EH (cell line): ENCODE measurements around the gene SEPTIN12.

Experiments
- DNase-seq: peaks from one replicate; pipeline ENCODE4 v3.0.0-alpha.2; 2015; ENCODE audit warnings: low read depth

The SEPTIN12 gene, protein sequence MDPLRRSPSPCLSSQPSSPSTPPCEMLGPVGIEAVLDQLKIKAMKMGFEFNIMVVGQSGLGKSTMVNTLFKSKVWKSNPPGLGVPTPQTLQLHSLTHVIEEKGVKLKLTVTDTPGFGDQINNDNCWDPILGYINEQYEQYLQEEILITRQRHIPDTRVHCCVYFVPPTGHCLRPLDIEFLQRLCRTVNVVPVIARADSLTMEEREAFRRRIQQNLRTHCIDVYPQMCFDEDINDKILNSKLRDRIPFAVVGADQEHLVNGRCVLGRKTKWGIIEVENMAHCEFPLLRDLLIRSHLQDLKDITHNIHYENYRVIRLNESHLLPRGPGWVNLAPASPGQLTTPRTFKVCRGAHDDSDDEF

DNA sequence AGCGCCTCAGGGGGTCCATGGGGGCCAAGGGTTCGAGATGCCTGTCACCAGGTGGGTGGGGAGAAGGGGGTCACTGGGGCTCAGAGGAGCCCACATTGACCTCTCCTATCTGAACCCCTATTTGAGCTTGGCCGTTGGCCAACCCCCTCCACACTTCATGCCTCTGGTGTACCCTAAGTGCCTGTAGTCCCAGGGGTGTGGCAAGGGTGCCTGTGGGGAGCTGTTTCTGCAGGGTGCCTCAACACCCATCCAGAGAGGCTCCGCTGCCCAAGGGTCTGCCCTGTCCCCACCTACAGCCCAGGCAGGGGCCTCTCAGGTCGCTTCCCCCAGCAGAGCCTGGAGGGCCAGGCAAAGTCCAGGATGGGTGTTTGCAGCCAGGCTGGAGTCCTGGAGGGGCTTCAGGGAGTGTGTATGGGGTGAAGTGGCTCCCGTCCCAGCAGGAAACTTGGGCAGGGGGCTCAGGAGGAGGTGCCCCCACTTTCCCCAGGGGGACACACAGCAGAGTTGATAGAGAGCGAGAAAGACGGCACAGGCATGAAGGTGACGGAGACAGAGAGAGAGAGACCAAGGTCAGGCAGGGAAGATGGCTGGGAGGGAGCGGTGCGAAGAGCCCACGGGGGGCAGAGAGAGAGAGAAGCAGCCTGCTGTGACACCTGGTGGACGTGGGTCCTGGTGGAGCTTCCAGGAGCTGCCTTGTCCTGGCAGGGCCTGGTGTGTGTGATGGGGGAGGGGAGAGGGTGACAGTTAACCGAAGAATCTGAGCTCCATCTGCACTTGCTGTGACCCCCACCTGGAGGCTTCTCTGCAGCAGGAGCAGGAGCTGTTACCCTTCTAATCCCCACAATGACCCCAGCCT, at the start of gene SEPTIN12:
Gene SEPTIN12 (minus strand): TSS at position 719 of the 856 bp plus-strand sequence. CDS start 700 bp downstream, at position 19.
- DNase-seq: no peak

DNA sequence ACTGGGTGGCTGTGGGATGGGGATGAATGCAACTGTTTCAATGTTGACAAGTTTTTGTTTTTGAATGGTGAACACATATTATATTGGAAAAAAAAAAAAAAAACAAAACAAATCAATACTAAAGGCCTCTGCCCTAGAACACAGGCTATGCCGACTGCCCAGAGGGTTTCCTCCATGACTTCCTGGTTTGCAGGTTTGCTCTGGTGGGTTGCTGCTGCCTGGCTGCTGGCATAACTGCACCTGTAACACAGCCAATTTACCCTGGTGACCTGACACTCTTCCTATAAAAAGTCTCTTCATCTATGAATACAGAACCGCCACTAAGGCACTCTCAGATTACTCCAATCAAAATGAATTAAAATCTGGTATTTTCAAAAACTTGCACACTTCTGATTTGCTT, 48.6 kb upstream of the SEPTIN12 start:
- DNase-seq: no peak

DNA sequence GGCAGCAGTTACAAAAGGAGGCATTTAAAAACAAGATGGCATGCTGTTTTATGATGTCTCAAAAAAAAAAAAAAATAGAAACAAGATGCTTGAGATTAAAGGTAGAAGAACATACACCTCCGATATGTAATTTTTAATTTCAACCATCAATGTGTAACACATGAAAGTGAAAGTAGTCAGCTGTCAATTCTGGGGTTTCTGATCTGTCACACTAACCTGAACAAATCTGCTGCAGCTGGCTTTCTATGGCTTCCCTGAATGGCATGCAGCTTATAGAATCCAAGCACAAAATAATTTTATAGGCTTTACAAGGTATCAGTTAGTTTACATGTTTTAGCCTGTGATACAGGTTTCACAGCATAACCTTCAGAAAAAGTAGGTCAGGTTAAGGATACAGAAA, 45.4 kb upstream of the SEPTIN12 start:
- DNase-seq: no peak

DNA sequence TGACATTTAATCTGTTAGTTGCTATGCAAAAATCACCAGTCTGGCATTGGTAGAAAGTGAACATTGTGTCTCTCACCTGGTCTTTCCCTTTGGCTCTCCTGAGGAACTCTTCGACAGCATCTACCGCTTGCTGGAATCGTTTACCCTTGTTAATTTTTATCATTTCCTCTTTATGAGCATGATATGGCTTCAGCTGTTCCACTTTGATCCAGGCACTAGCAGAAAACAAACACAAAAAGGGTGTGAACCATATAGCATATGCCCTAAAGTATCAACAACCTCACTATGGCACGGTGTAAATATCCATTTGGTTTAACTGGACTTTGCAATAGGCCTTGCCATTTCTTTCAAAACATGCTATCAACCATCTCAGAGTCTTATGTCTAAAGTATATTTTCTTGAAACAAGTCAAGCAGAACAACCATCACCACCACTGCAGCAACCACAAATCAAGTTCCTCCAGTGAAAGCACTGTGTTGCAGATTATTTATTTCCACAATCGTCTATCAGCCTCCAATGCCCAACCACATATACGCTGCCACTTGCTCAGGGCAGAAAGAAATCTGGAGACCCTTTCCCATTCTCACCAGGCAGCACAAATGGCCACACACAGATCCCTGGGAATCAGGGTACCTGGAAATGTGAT, 44.7 kb upstream of the SEPTIN12 start:
- DNase-seq: no peak

DNA sequence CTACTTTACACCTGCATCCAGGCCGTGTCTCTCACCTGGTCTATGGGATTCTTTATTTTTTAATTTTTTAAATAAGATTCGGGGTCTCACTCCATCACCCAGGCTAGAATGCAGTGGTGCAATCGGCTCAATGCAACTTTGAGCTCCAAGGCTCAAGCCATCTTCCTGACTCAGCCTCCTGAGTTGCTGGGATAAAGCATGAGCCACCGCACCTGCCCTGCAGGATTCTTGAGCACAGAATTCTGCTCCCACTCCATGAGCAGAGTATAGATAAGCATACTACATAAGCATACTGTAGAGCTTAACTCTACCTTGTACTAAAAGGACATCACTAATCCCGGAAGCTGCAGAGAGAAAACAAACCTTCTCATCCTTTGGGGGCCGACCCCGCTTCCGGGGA, 43.5 kb upstream of the SEPTIN12 start:
- no peak for DNase-seq

DNA sequence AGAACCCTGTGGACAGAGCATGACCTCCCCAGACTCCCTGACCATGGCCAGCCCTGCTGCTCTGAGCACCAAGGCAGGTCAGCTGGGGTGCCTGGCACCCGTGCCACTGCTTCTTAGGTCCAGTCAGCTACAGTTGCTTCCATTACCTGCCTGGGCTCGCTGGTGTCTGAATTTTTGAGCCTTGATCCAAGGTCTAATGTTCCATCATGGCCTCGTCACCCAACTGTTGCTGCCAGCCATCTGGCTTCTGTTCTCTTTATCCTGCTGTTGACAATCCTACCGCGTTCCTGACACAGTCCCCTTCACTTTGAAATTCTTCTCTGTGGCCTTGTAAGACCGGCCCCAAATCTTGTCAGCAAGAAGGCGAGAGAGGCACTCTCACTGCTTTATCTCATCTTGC, 42.3 kb upstream of the SEPTIN12 start:
- DNase-seq: no peak

DNA sequence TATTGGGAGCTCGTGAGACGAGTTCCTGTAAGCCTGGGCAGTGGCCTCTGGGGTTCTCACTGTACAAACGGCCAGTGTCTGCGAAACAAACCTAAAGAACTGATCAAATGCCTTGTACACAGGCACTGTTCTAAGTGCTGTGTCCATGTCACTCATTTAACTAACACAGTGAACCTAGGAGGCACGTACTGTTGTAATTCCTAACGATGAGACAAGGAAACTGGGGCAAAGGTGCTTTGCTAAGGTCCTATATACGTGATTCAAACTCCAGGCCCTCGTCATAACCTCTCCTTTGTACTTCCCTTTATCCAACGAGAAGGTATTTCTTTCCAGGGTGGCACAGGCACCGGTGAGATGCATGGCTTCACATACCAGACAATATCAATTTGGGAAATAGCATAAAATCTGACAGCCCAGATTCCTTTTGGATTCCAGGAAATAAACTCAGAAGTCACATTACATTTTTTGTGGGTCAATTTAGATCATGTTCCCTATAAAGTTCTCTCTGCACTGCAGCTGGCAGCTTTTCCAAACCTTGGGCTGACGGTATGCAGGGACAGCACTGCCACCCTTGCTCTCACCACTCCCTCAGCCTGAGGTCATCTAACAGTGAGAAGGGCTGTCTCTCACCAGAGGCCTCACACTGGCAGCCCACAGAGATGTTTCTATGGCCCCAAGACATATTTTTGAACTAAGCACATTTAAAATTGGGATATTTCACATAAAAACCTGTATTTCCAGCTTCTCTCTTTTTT, 40.6 kb upstream of the SEPTIN12 start:
- DNase-seq: peak; percentile 46

DNA sequence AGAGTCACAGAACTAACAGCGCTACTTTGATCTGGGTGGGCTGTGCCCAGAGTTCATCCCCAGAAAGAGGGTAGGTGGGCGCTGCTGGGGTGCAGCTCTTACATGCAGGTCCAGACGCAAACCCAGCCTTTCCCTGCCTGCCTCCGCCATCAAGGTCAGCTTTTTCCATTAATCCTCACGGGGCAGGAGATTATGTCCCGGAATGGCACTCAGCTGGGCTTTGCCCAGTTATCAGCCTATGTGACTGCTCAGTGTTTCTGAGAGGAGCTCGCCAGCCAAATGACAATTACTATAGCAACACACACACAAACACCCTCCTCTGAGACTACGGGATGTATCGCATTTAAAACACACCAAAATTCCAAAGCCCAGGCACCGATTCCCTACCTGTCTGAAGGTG, 38.8 kb upstream of the SEPTIN12 start:
- no peak for DNase-seq

DNA sequence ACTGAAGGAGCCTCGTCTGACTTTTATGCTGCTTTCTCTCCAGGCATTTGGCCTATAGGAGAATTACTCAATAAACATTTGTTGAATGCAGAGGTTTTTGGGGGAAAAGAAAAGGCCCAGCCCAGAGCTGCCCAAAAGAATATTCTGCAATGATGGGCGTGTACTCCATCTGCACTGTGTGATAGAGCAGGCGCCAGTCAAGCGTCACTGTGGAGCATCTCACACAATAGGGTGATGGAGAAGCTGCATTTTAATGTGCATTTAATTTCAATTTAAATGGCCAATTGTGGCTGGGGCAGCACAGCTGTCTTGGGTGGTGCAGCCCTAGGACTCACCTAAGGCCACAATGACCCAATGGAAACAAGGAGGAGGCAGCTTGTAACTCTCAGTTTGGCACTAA, 38.4 kb upstream of the SEPTIN12 start:
- DNase-seq: no peak

DNA sequence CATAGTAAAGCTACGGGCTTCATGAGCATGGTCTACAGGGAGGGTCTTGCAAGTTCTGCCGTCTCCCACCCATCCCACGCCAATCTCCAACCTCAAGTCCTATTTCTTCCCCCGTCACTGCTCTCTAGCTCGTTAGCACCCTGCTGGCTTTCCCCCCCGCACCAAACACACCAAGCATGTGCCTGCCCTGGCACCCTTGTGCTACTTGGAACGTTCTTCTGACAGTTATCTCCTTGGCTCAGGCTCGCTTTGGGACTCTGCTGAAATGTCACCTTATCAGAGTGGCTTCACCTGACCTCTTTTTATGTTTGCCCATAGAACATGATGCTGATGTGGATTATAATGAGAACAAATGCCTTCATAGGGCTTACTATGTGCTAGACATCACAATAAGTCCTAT, 37.1 kb upstream of the SEPTIN12 start:
- DNase-seq: no peak

DNA sequence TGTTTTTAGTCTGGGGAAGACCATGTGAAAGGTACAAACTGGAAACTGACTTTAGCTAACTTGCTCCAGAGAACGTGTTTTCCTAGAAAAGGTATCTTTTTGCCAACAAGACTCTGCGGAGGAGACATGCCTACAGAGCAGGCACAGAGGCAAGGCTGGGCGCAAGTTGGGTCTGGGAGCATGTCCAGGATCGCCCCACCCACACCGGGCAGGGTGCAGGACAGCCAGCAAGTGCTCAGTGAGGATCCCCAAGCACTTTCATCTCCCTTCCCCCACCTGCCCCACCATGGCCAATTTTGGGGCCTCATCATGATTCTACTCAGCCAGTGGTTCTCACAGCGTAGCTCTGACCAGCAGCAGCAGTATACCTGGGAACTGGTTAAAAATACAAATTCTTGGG, 32.5 kb upstream of the SEPTIN12 start:
- DNase-seq: no peak

DNA sequence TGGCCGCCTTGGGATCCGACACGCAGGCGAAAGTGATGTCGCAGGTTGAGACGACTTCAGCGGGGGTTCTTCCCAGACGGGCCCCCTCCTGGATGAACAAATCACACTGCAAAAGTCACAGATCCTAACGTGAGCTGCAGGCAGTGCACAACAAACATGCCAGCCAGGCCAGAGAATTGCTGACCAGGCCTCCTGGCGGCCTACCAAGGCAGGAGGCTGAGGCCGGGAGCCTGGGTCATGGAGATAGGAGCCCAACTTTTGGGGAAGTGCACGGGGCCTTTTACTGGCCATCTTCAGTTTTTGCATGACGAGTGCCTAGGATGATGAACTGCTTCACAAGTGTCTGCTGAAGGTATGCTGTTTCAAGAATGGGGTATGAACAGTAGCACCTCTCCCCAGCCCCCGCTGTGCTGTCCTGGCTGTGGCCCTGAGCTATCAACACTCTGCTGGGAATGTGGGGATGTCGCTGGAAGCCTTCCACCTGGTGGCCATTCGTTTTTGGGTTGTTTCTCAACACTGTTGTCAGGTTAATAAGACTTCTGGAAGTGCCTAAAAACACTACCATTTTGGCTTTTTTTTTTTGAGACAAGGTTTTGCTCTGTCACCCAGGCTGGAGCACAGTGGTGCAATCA, 26.5 kb upstream of the SEPTIN12 start:
- no peak for DNase-seq

DNA sequence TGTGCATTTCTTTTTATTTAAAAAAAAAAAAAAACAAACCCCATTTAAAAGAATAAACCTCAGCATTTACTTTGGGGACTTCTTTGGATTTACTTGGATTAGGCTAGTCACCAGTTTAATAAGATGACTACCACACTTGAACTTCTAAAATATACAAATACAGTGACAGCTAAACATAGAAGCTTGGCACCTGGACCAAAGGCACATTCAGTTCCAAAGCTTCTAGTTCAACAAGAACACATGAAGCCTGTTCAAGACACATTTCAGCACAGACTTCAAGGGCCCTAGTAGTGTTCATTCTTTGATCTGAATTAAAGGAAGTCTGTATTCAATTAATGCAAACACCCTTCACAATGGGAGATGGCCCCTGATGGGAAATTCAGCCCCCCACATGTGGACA, 25.9 kb upstream of the SEPTIN12 start:
- no peak for DNase-seq

DNA sequence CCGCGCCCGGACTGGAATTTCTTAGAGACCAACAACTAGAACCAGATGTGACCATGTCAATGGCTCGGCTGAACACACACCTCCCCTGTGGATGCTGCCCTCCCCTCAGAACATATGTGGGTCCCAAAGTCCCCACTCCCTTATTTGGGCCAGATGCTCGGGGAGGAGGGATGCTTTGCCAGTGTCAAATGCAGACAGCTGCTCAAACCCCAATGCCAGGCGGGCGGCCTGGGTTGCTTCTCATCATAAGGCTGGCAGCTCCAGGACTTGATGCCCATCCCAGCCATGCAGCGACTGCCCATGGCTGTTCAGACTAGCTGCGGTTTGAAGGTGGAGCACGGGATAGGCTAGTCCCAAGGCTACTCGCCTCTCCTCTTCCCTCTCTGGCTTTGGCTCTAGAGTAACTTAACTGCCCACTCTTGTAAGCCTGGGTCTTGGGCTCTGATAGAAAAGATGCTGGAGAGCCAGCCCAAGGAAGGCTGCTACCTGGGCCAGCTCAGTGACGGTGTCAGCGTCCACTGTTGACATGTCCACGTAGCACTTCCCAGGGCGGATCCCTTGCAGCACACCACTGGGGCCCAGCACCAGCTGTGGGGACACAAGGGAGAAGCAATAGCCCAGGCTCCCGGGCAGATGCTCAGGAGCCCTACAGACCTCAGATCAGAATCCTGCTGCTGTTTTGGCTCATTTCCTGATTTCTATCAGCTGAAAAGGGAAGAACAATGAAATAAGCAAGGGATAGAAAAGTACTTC, 25.3 kb upstream of the SEPTIN12 start:
- no peak for DNase-seq

DNA sequence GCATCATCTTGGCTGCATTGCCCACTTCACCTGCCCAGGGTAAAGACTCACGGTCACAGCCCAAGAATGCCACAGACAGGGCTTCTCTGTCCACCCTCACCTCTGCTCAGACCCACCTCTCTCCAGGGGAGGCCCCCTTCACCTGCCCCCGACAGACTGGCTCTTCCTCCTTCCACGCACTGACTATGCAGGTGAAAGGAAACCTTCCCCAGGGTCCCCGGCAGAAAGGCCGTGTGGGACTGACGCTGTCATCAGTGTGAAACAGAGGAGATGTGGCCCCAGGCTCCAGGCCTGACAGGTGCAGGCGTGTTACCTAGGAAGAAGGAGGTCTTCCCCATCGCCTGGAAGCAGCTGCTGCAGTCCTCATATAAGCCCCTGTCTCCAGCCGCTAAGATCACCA, 23.6 kb upstream of the SEPTIN12 start:
- no peak for DNase-seq

DNA sequence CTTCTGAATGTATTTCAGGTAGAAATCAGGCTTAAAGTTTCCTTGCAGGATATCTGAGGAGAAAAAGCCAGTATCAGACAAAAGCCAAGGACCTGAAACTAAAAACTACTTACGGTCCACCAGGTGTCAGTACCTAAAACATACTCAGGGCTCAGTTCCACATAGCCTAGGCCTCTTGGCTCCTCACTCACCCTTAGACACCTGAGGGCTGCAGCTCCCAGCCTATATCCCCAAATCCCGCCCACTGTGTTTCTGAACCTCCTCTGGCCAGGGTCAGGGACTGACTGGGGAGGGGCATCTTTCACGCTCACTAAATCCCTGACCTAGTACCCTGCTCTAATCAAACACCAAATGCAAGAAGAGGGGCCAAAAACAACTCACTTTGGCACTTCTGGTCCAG, 23.1 kb upstream of the SEPTIN12 start:
- no peak for DNase-seq

DNA sequence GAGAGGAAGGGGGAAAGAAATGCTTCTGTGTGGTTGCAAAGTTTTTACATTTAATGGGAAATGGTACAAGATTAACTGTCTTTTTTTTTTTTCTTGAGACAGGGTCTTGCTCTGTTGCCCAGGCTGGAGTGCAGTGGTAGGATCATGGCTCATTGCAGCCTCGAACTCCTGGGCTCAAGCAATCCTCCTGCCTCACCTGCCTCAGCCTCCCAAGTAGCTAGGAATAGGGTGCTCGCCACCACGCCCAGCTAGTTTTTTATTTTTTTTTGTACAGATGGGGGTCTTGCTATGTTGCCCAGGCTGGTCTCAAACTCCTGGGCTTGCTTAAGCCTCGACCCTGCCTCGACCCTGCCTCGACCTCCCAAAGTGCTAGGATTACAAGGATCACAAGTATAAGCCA, 18.1 kb upstream of the SEPTIN12 start:
- DNase-seq: no peak

DNA sequence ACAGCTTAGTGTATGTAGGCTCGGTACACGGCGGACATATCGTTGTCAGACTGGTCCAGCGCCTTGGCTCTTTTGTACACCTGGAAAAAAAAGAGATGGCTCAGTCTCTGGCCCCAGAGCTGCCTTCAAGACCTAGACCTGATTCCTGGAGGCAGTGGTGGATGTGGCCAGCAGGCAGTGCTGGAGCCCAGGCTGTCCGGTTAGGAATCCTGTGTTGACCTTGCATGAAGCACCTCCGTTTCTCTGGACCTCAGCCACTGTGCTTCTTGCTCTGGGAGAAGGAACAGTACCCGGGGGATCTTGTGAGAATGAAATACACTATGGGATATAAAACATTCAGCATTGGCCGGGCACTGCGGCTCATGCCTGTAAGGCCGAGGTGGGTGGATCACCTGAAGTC, 17.1 kb upstream of the SEPTIN12 start:
- DNase-seq: no peak

DNA sequence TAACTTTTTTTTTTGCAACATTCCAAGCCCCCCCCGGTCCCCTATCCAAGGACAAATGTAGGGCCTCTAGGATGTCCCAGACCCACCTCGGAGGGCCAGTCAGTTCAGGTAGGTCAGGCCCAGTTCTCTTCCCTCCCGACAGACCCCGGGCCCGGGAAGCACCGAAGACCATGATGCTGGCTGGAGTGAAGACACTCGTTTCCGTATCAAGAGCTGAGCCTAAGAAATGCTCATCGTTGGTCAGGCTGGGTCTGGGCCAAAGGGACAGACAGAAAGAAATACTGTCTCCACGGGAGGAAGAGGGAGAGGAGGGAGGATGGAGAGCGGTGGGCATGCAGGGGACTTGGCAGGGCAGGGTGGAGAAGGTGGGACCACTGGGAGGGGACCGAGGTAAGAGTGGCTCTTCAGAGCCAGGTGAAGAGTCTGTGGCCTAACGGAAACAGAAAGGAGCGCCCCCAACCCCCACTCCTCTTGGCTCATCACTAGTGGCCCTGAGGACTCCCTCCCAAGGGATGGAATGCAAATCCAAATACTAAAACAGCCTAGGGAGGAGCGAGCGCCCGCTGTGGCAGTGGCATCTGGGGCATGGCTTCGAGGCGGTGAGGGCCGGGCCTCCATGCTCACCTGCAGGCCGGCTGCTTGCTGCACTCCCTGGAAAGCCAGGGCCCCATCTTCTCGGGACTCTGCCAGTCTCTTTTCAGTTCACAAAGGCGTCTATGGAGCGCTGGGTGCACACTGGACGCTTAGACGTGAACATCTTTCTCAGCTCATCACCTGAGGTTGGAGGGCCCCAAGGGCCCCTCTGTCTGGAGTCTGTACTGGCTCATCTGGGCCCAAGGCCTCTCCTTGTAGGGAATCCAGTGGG, 16.0 kb upstream of the SEPTIN12 start:
- DNase-seq: no peak

DNA sequence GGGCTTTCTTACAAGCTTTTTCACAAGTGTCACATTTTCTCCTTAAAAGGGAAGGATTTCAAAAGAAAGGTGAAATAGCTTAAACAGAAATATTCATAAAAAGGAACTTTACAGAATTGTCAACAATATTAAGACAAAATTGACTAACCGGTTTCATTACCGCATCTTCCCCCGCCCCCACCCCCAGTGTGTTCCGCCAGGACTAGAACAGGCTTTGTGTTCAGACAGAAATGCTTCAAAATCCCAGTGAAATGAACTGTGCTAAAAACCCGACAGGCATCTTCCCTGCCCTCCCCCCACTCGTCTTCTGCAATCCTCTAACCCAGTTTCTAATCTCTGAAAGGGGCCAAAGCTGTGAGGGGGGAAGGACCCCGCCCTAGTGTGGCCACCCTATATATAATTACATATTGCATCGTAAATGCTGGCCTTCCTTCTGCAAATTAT, 15.3 kb upstream of the SEPTIN12 start:
- DNase-seq: no peak
